ENCODE data around the gene PITX3. TPM values are rescaled to one million over a fixed set of nuclear protein-coding genes. Genes with fewer than 3 reads are reported as not detected.

PITX3 gene
- total RNA-seq, 1 experiment from 2014 or later = 1.9 TPM

GRCh38 chr10:102196893-102197292 is 44.4 kb downstream of the PITX3 start:
- CTCF ChIA-PET = no interaction called here
- Histone ChIP-seq H3K4me3 (replicated peaks in 1 of 2; ENCODE audit: low read depth in 1 of 2, low read length in 2 of 2) (no peak overlapping the region), H3K36me3 (ENCODE audit: control insufficient read depth in 1 of 2, insufficient read depth in 2 of 2, low read length in 2 of 2) (peaks cover 0 to 5% of the 10 kb centered on the region in 2 experiments; a peak in 1 of 4 replicates), H3K27ac (ENCODE audit: low read depth, low read length) (no peak overlapping the region), H3K9me2 (ENCODE audit: insufficient read depth) (no peaks in the 10 kb centered on the region), H3K79me2 (ENCODE audit: insufficient read depth, low read length) (no peaks in the 10 kb centered on the region), H3K4me1 (ENCODE audit: control insufficient read depth in 1 of 2, insufficient read depth in 2 of 2, low read length in 2 of 2) (peaks cover 10 to 15% of the 10 kb centered on the region in 2 experiments; a peak in 3 of 4 replicates), H2AFZ (ENCODE audit: low read depth, low read length, poor library complexity, severe bottlenecking) (no peak overlapping the region), H3K4me2 (ENCODE audit: low read length) (no peak overlapping the region), H3K9me3 (ENCODE audit: control insufficient read depth in 1 of 2, insufficient read depth in 1 of 2, low read depth in 1 of 2, low read length in 2 of 2) (peaks cover 4 to 9% of the 10 kb centered on the region in 2 experiments; a peak in 2 of 4 replicates), H4K20me1 (ENCODE audit: insufficient read depth) (no peaks in the 10 kb centered on the region), H3K27me3 (ENCODE audit: insufficient read depth, low read length) (no peaks in the 10 kb centered on the region), H3K9ac (ENCODE audit: low read length) (no peak overlapping the region)
- no TSS peak for BruUV-seq (replicated peaks)
- no peak for ATAC-seq
- RAD21 ChIA-PET (ENCODE audit: low non-redundant PET in 1 of 2, low total read pairs in 2 of 2, uncharacterized antibody in 2 of 2, unreplicated experiment in 2 of 2) = no interaction called here
- TF ChIP-seq ZNF274 (IDR thresholded peaks at IDR 0.05; ENCODE audit: low read depth, low read length) = no peak
- no peak for TF ChIP-seq YY1 (IDR thresholded peaks at IDR 0.05; ENCODE audit: extremely low read depth, insufficient replicate concordance, low read depth, low read length)
- no peak for TF ChIP-seq SIN3A (IDR thresholded peaks at IDR 0.05; ENCODE audit: low read depth)
- no peak for TF ChIP-seq EZH2 (IDR thresholded peaks at IDR 0.05)
- no peak for TF ChIP-seq SP1 (IDR thresholded peaks at IDR 0.05; ENCODE audit: low read depth)
- no peak for TF ChIP-seq TCF7L2 (IDR thresholded peaks at IDR 0.05; ENCODE audit: borderline replicate concordance, extremely low read depth, insufficient read depth, insufficient read length)
- no peak for TF ChIP-seq JUND (IDR thresholded peaks at IDR 0.05)
- no peak for TF ChIP-seq EZH2phosphoT487 (IDR thresholded peaks at IDR 0.05; ENCODE audit: borderline replicate concordance)
- no peak for TF ChIP-seq ELF1 (IDR thresholded peaks at IDR 0.05; ENCODE audit: borderline replicate concordance, low read depth)
- no peak for TF ChIP-seq ATF3 (IDR thresholded peaks at IDR 0.05)
- no peak for TF ChIP-seq POLR2A (IDR thresholded peaks at IDR 0.05; ENCODE audit: borderline replicate concordance, extremely low read depth, insufficient read depth, insufficient read length)
- no peak for TF ChIP-seq RAD21 (IDR thresholded peaks at IDR 0.05; ENCODE audit: low read depth)
- no peak for TF ChIP-seq REST (IDR thresholded peaks at IDR 0.05; ENCODE audit: low read depth)
- TF ChIP-seq CEBPB (IDR thresholded peaks at IDR 0.05; ENCODE audit: low read depth) = no peak
- TF ChIP-seq ZBTB33 (IDR thresholded peaks at IDR 0.05; ENCODE audit: extremely low read depth, insufficient replicate concordance, low read length) = no peak
- TF ChIP-seq MAX (IDR thresholded peaks at IDR 0.05) = no peak
- POLR2A ChIA-PET = no interaction called here
- intact Hi-C loops (cut with micrococcal nuclease) = no loop called here
- no peak for DNase-seq (ENCODE audit: low read depth, low spot score)

Data from HCT116 (cell line).